HUES6 (cell line): ENCODE measurements around the gene USP17L22.
"Not testable (repeated sequence)": the region's sequence is repeated elsewhere in the genome, so short reads cannot be mapped to it uniquely, and the experiment has no call there.

Source experiments
- H3K27ac ChIP-seq: 2 replicates; pipeline ENCODE4 v1.7.0; 2013; ENCODE audit warnings: low read depth, mild to moderate bottlenecking, low read length, inconsistent platforms
- H3K27me3 ChIP-seq: 2 replicates; pipeline ENCODE4 v1.6.1; 2013; ENCODE audit warnings: low read length; ENCODE audit not compliant: control insufficient read depth, insufficient read depth
- H3K36me3 ChIP-seq: 2 replicates; pipeline ENCODE4 v1.6.1; 2013; ENCODE audit warnings: low read length; ENCODE audit not compliant: control insufficient read depth, insufficient read depth
- H3K4me1 ChIP-seq: 2 replicates; pipeline ENCODE4 v1.6.1; 2013; ENCODE audit warnings: low read length; ENCODE audit not compliant: control insufficient read depth, insufficient read depth
- H3K4me3 ChIP-seq: 2 replicates; pipeline ENCODE4 v1.5.1; 2013; ENCODE audit warnings: low read depth, low read length
- H3K9ac ChIP-seq: one replicate; pipeline ENCODE4 v1.6.1; 2013; ENCODE audit warnings: mild to moderate bottlenecking, low read length
- H3K9me3 ChIP-seq: 2 replicates; pipeline ENCODE4 v1.6.1; 2013; ENCODE audit warnings: low read depth, low read length; ENCODE audit not compliant: control insufficient read depth, insufficient read depth

Gene USP17L22

GRCh38 chr4:9267319-9267718 is at the start of gene USP17L22:
Gene USP17L22 (plus strand): TSS chr4:9267619. CDS start chr4:9267619, 0 bp downstream.
- H3K36me3 ChIP-seq, H3K9me3 ChIP-seq, H3K27me3 ChIP-seq, H3K9ac ChIP-seq, H3K4me1 ChIP-seq, H3K27ac ChIP-seq, H3K4me3 ChIP-seq: not testable (repeated sequence)

GRCh38 chr4:9219852-9220251 is 47.6 kb upstream of the USP17L22 start, which contains the start of gene USP17L12:
Gene USP17L12 (plus strand): TSS chr4:9220152. CDS start chr4:9220152, 0 bp downstream.
- not testable (repeated sequence) for H3K27ac ChIP-seq, H3K9me3 ChIP-seq, H3K4me1 ChIP-seq, H3K27me3 ChIP-seq, H3K9ac ChIP-seq, H3K4me3 ChIP-seq, H3K36me3 ChIP-seq

- H3K4me1 ChIP-seq, H3K27me3 ChIP-seq, H3K4me3 ChIP-seq, H3K9ac ChIP-seq, H3K9me3 ChIP-seq, H3K27ac ChIP-seq, H3K36me3 ChIP-seq: not testable (repeated sequence)
Measured at GRCh38 chr4:9224596-9224995, 42.8 kb upstream of the USP17L22 start, which contains the start of gene USP17L13. Gene USP17L13 (plus strand): TSS chr4:9224896. CDS start chr4:9224896, 0 bp downstream.

- not testable (repeated sequence) for H3K27me3 ChIP-seq, H3K27ac ChIP-seq
Measured at GRCh38 chr4:9230249-9230648, 37.2 kb upstream of the USP17L22 start.

GRCh38 chr4:9234085-9234484 is 33.3 kb upstream of the USP17L22 start, which contains the start of gene USP17L15:
Gene USP17L15 (plus strand): TSS chr4:9234385. CDS start chr4:9234385, 0 bp downstream.
- not testable (repeated sequence) for H3K36me3 ChIP-seq, H3K27me3 ChIP-seq, H3K9ac ChIP-seq, H3K27ac ChIP-seq, H3K4me3 ChIP-seq, H3K4me1 ChIP-seq, H3K9me3 ChIP-seq

More at GRCh38 chr4:9230249-9230648, 37.2 kb upstream of the USP17L22 start:
- not testable (repeated sequence) for H3K36me3 ChIP-seq, H3K4me1 ChIP-seq, H3K4me3 ChIP-seq, H3K9ac ChIP-seq, H3K9me3 ChIP-seq

GRCh38 chr4:9238461-9238860 is 29.0 kb upstream of the USP17L22 start:
- H3K9ac ChIP-seq, H3K27me3 ChIP-seq, H3K27ac ChIP-seq, H3K4me3 ChIP-seq, H3K36me3 ChIP-seq, H3K4me1 ChIP-seq, H3K9me3 ChIP-seq: not testable (repeated sequence)

- not testable (repeated sequence) for H3K36me3 ChIP-seq, H3K4me1 ChIP-seq, H3K27me3 ChIP-seq, H3K9me3 ChIP-seq, H3K27ac ChIP-seq, H3K9ac ChIP-seq, H3K4me3 ChIP-seq
Measured at GRCh38 chr4:9243579-9243978, 23.8 kb upstream of the USP17L22 start, which contains the start of gene USP17L17. Gene USP17L17 (plus strand): TSS chr4:9243879. CDS start chr4:9243879, 0 bp downstream.

- not testable (repeated sequence) for H3K9me3 ChIP-seq, H3K4me3 ChIP-seq, H3K36me3 ChIP-seq, H3K4me1 ChIP-seq, H3K27ac ChIP-seq, H3K9ac ChIP-seq, H3K27me3 ChIP-seq
Measured at GRCh38 chr4:9247953-9248680, 19.3 kb upstream of the USP17L22 start, which contains the start of gene USP17L18. Gene USP17L18 (plus strand): TSS chr4:9248630. CDS start chr4:9248630, 0 bp downstream.

- not testable (repeated sequence) for H3K9me3 ChIP-seq, H3K4me3 ChIP-seq, H3K27me3 ChIP-seq, H3K9ac ChIP-seq, H3K4me1 ChIP-seq, H3K27ac ChIP-seq, H3K36me3 ChIP-seq
Measured at GRCh38 chr4:9253078-9253477, 14.3 kb upstream of the USP17L22 start, which contains the start of gene USP17L19. Gene USP17L19 (plus strand): TSS chr4:9253378. CDS start chr4:9253378, 0 bp downstream.

GRCh38 chr4:9257824-9258223 is 9.6 kb upstream of the USP17L22 start, which contains the start of gene USP17L20:
Gene USP17L20 (plus strand): TSS chr4:9258124. CDS start chr4:9258124, 0 bp downstream.
- H3K9me3 ChIP-seq, H3K4me3 ChIP-seq, H3K27me3 ChIP-seq, H3K27ac ChIP-seq, H3K9ac ChIP-seq, H3K36me3 ChIP-seq, H3K4me1 ChIP-seq: not testable (repeated sequence)

GRCh38 chr4:9262572-9262971 is 4.8 kb upstream of the USP17L22 start, which contains the start of gene USP17L21:
Gene USP17L21 (plus strand): TSS chr4:9262872. CDS start chr4:9262872, 0 bp downstream.
- H3K9me3 ChIP-seq, H3K4me3 ChIP-seq, H3K27me3 ChIP-seq, H3K4me1 ChIP-seq, H3K27ac ChIP-seq, H3K9ac ChIP-seq, H3K36me3 ChIP-seq: not testable (repeated sequence)
